HG03066 (cell line): ENCODE data around the gene SH3GLB1.

Experiments used
- ATAC-seq: cut with Tn5 transposase; IDR thresholded peaks from one replicate; pipeline ENCODE4 v1.9.1; 2021; ENCODE audit warnings: low read depth; ENCODE audit not compliant: unreplicated experiment

The SH3GLB1 gene

GRCh38 chr1:86769065-86769464 lies 64.7 kb downstream of the SH3GLB1 start:
- ATAC-seq: no peak

GRCh38 chr1:86773341-86774288 lies 69.2 kb downstream of the SH3GLB1 start:
- ATAC-seq: peak; percentile 27

- ATAC-seq: peak; percentile 81
Observed at GRCh38 chr1:86774305-86775295, 70.2 kb downstream of the SH3GLB1 start.

- no peak for ATAC-seq
Observed at GRCh38 chr1:86775395-86775794, 71.0 kb downstream of the SH3GLB1 start.

GRCh38 chr1:86776108-86776507 lies 71.7 kb downstream of the SH3GLB1 start:
- ATAC-seq: no peak

- ATAC-seq: no peak
Observed at GRCh38 chr1:86778569-86779239, 74.3 kb downstream of the SH3GLB1 start.

- ATAC-seq: no peak
Observed at GRCh38 chr1:86779308-86780191, 75.2 kb downstream of the SH3GLB1 start.

GRCh38 chr1:86782482-86782881 lies 78.1 kb downstream of the SH3GLB1 start:
- no peak for ATAC-seq

- no peak for ATAC-seq
Observed at GRCh38 chr1:86787621-86788020, 83.2 kb downstream of the SH3GLB1 start.

- no peak for ATAC-seq
Observed at GRCh38 chr1:86788300-86789206, 84.2 kb downstream of the SH3GLB1 start.

- ATAC-seq: no peak
Observed at GRCh38 chr1:86795316-86795715, 90.9 kb downstream of the SH3GLB1 start.
